ENCODE measurements around the gene NCL.
"Not testable (repeated sequence)": the region's sequence is repeated elsewhere in the genome, so short reads cannot be mapped to it uniquely, and the experiment has no call there.

- TF ChIP-seq CTCF (IDR thresholded peaks at IDR 0.05; ENCODE audit: low read length): peak; percentile 34; the same call in 1 of the 2 replicates
- not testable (repeated sequence) for TF ChIP-seq EZH2 (IDR thresholded peaks at IDR 0.05; ENCODE audit: borderline replicate concordance, low read length)
Observed at GRCh38 chr2:231405601-231406367, 58.5 kb downstream of the NCL start.
